Left forelimb (tissue), 1 donor: ENCODE measurements around the gene PCNA.

Experiments used
- DNase-seq: peaks from one replicate; pipeline ENCODE4 v3.0.0-alpha.2; 2018; ENCODE audit warnings: low spot score

The PCNA gene

GRCh38 chr20:5119435-5120184 lies at the start of gene PCNA:
Gene PCNA (minus strand): TSS chr20:5119958. CDS start chr20:5119798, 160 bp downstream.
- DNase-seq = peak; percentile 96

GRCh38 chr20:5168651-5169396 lies 49.1 kb upstream of the PCNA start:
- no peak for DNase-seq

- no peak for DNase-seq
These were observed 45.2 kb upstream of the PCNA start for GRCh38 chr20:5164645-5165625.

- no peak for DNase-seq
These were observed 41.9 kb upstream of the PCNA start for GRCh38 chr20:5161536-5162164.

- no peak for DNase-seq
These were observed 41.1 kb upstream of the PCNA start for GRCh38 chr20:5160882-5161281.

GRCh38 chr20:5159928-5160327 lies 40.2 kb upstream of the PCNA start:
- no peak for DNase-seq

GRCh38 chr20:5156675-5157448 lies 37.1 kb upstream of the PCNA start:
- no peak for DNase-seq

GRCh38 chr20:5155404-5155803 lies 35.6 kb upstream of the PCNA start:
- DNase-seq = no peak

- DNase-seq = no peak
These were observed 34.8 kb upstream of the PCNA start for GRCh38 chr20:5154543-5154925.

GRCh38 chr20:5153612-5154542 lies 34.1 kb upstream of the PCNA start:
- DNase-seq = no peak

GRCh38 chr20:5153152-5153467 lies 33.4 kb upstream of the PCNA start:
- DNase-seq = no peak

GRCh38 chr20:5150226-5151076 lies 30.7 kb upstream of the PCNA start:
- DNase-seq = no peak

GRCh38 chr20:5149892-5150225 lies 30.1 kb upstream of the PCNA start:
- DNase-seq = no peak

GRCh38 chr20:5148581-5148980 lies 28.8 kb upstream of the PCNA start:
- no peak for DNase-seq

GRCh38 chr20:5146871-5147592 lies 27.3 kb upstream of the PCNA start:
- no peak for DNase-seq

- DNase-seq = no peak
These were observed 26.4 kb upstream of the PCNA start for GRCh38 chr20:5146099-5146668.

GRCh38 chr20:5145365-5146098 lies 25.8 kb upstream of the PCNA start:
- no peak for DNase-seq

- no peak for DNase-seq
These were observed 24.1 kb upstream of the PCNA start for GRCh38 chr20:5143851-5144250.
